IPS-NIHi7 (cell line): ENCODE data around the gene PHLDA1.

ENCODE experiments used
- DNase-seq: peaks from one replicate; pipeline ENCODE4 v3.0.0; 2012; ENCODE audit warnings: mixed read lengths; ENCODE audit errors: extremely low spot score

PHLDA1 gene

GRCh38 chr12:76031414-76032042, at the start of gene PHLDA1:
Gene PHLDA1, minus strand, starts transcription at chr12:76031776.
- peak; percentile 86 for DNase-seq

GRCh38 chr12:76080729-76081415, 49.3 kb upstream of the PHLDA1 start:
- DNase-seq, result peak; percentile 18

- DNase-seq, result no peak
These were observed 48.6 kb upstream of the PHLDA1 start for GRCh38 chr12:76080017-76080728.

- DNase-seq, result no peak
These were observed 47.2 kb upstream of the PHLDA1 start for GRCh38 chr12:76078748-76079147.

GRCh38 chr12:76075448-76075847, 43.9 kb upstream of the PHLDA1 start:
- no peak for DNase-seq

- DNase-seq, result no peak
These were observed 43.2 kb upstream of the PHLDA1 start for GRCh38 chr12:76074701-76075336.

- DNase-seq, result no peak
These were observed 42.0 kb upstream of the PHLDA1 start for GRCh38 chr12:76073561-76073960.

GRCh38 chr12:76072568-76072967, 41.0 kb upstream of the PHLDA1 start:
- DNase-seq, result no peak

GRCh38 chr12:76069339-76069738, 37.8 kb upstream of the PHLDA1 start:
- peak; percentile 8 for DNase-seq

GRCh38 chr12:76065917-76066316, 34.3 kb upstream of the PHLDA1 start:
- no peak for DNase-seq

- DNase-seq, result no peak
These were observed 33.3 kb upstream of the PHLDA1 start for GRCh38 chr12:76064904-76065303.

GRCh38 chr12:76060111-76060510, 28.5 kb upstream of the PHLDA1 start:
- no peak for DNase-seq

GRCh38 chr12:76057326-76057725, 25.8 kb upstream of the PHLDA1 start:
- no peak for DNase-seq

- peak; percentile 20 for DNase-seq
These were observed 23.8 kb upstream of the PHLDA1 start for GRCh38 chr12:76055393-76055792.

GRCh38 chr12:76049575-76050251, 18.1 kb upstream of the PHLDA1 start:
- no peak for DNase-seq

GRCh38 chr12:76047742-76048141, 16.2 kb upstream of the PHLDA1 start:
- DNase-seq, result no peak

GRCh38 chr12:76047060-76047459, 15.5 kb upstream of the PHLDA1 start:
- no peak for DNase-seq

- no peak for DNase-seq
These were observed 11.8 kb upstream of the PHLDA1 start for GRCh38 chr12:76043377-76043776.

GRCh38 chr12:76042147-76042546, 10.6 kb upstream of the PHLDA1 start:
- no peak for DNase-seq

- no peak for DNase-seq
These were observed 9.8 kb upstream of the PHLDA1 start for GRCh38 chr12:76041406-76041805.

- DNase-seq, result no peak
These were observed 8.9 kb upstream of the PHLDA1 start for GRCh38 chr12:76040461-76040860.

GRCh38 chr12:76038176-76038575, 6.6 kb upstream of the PHLDA1 start:
- DNase-seq, result no peak
